Measurements from ENCODE around the gene RHOC. TPM values are rescaled to one million over a fixed set of nuclear protein-coding genes. Genes with fewer than 3 reads are reported as not detected.
A peak's percentile ranks its signal among the peaks of the same experiment; 100 is the strongest.

Gene RHOC
- total RNA-seq, 1 experiment from 2014 or later, result 253 TPM

GRCh38 chr1:112708002-112708448 lies 1.1 kb upstream of the RHOC start:
- Mint-ChIP-seq H3K9me3 (ENCODE audit: unreplicated experiment) (no peaks in the 10 kb centered on the region), H3K27me3 (ENCODE audit: insufficient read depth, unreplicated experiment) (no peaks in the 10 kb centered on the region), H3K4me1 (ENCODE audit: insufficient read depth, unreplicated experiment) (peaks cover 31% of the 10 kb centered on the region), H3K4me3 (ENCODE audit: unreplicated experiment) (peak overlapping the region; percentile 78), H3K36me3 (ENCODE audit: insufficient read depth, unreplicated experiment) (peaks cover 9% of the 10 kb centered on the region), H3K27ac (ENCODE audit: low read depth, unreplicated experiment) (peak overlapping the region; percentile 91)
- no peak for TF ChIP-seq CTCF (IDR thresholded peaks at IDR 0.05; ENCODE audit: unreplicated experiment)
- intact Hi-C loops (cut with micrococcal nuclease), result no loop called here
- DNase-seq (ENCODE audit: unreplicated experiment), result no peak
- CTCF ChIA-PET, result interaction anchor here (0.6 to 3.9 kb wide), 29 partner anchors 8 to 417 kb away, joined by 3 to 48 read pairs (median 4); partner anchors contain the start of genes CAPZA1, CTTNBP2NL, LRIG2 and MOV10
- BruUV-seq (replicated peaks), result no TSS peak
- POLR2A ChIA-PET, result interaction anchor here (0.6 to 6.4 kb wide), 12 partner anchors 10 to 317 kb away, joined by 3 to 44 read pairs (median 6); partner anchors contain the start of genes CAPZA1, CTTNBP2NL, MOV10 and ST7L

- CTCF ChIA-PET, result interaction anchor here (0.6 to 3.9 kb wide), 28 partner anchors 8 to 417 kb away, joined by 3 to 48 read pairs (median 4); partner anchors contain the start of genes CAPZA1, CTTNBP2NL, LRIG2 and MOV10
- BruUV-seq (replicated peaks), result no TSS peak
- Mint-ChIP-seq H3K9me3 (ENCODE audit: unreplicated experiment) (no peaks in the 10 kb centered on the region), H3K27ac (ENCODE audit: low read depth, unreplicated experiment) (peak overlapping the region; percentile 91), H3K27me3 (ENCODE audit: insufficient read depth, unreplicated experiment) (no peaks in the 10 kb centered on the region), H3K36me3 (ENCODE audit: insufficient read depth, unreplicated experiment) (peaks cover 16% of the 10 kb centered on the region), H3K4me1 (ENCODE audit: insufficient read depth, unreplicated experiment) (peaks cover 34% of the 10 kb centered on the region), H3K4me3 (ENCODE audit: unreplicated experiment) (peak overlapping the region; percentile 78)
- peak; percentile 86 for TF ChIP-seq CTCF (IDR thresholded peaks at IDR 0.05; ENCODE audit: unreplicated experiment)
- peak; percentile 91 for DNase-seq (ENCODE audit: unreplicated experiment)
- POLR2A ChIA-PET, result interaction anchor here (0.6 to 6.4 kb wide), 14 partner anchors 10 to 316 kb away, joined by 3 to 44 read pairs (median 4); partner anchors contain the start of genes CAPZA1, CTTNBP2NL, MOV10 and ST7L
- intact Hi-C loops (cut with micrococcal nuclease), result loop anchor here (1.0 kb wide), 5 partner anchors 87 to 317 kb away; no protein-coding TSS in a partner anchor
Observed at GRCh38 chr1:112707221-112708001, 484 bp upstream of the RHOC start.

- peak; percentile 98 for DNase-seq (ENCODE audit: unreplicated experiment)
- Mint-ChIP-seq H3K4me1 (ENCODE audit: insufficient read depth, unreplicated experiment) (peaks cover 53% of the 10 kb centered on the region), H3K36me3 (ENCODE audit: insufficient read depth, unreplicated experiment) (peaks cover 35% of the 10 kb centered on the region), H3K4me3 (ENCODE audit: unreplicated experiment) (peak overlapping the region; percentile 78), H3K27ac (ENCODE audit: low read depth, unreplicated experiment) (peak overlapping the region; percentile 91), H3K9me3 (ENCODE audit: unreplicated experiment) (no peaks in the 10 kb centered on the region), H3K27me3 (ENCODE audit: insufficient read depth, unreplicated experiment) (no peaks in the 10 kb centered on the region)
- intact Hi-C loops (cut with micrococcal nuclease), result loop anchor here (1.0 kb wide), 2 partner anchors 18 to 31 kb away; partner anchors contain the start of gene MOV10
- POLR2A ChIA-PET, result interaction anchor here (0.6 to 7.7 kb wide), 20 partner anchors 10 to 368 kb away, joined by 3 to 75 read pairs (median 5); partner anchors contain the start of genes CAPZA1, CTTNBP2NL, LRIG2 and MOV10
- TF ChIP-seq CTCF (IDR thresholded peaks at IDR 0.05; ENCODE audit: unreplicated experiment), result no peak
- CTCF ChIA-PET, result interaction anchor here (0.6 to 2.1 kb wide), 7 partner anchors 10 to 314 kb away, joined by 3 to 14 read pairs (median 5); partner anchors contain the start of gene MOV10
- TSS peak; percentile 85 for BruUV-seq (replicated peaks)
Observed at GRCh38 chr1:112704934-112705627, 1.8 kb downstream of the RHOC start.

All from MCF 10A (cell line).